ENCODE results near the gene KRIT1.

DNA sequence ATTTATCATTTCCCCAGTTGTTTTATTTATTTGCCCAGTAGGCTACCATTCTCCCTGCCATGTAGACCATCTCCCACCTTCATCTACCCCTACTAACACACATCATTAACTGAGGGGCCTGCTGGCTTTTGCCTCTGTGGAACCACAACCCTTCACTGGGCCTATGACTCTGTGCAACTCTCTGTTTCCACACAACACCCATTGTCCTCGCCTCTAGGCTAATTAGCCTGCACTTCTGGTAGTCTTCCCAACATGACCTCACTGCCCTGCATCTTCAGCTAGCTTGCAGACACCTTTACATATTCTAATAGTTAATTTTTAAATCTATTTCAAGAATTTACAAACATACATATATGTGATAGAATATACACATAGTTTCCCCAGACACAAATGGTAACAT is 7.5 kb upstream of the KRIT1 start:
- TF ChIP-seq EZH2phosphoT487 (IDR thresholded peaks at IDR 0.05; ENCODE audit: insufficient read depth, low read depth) (no peak), EZH2 (IDR thresholded peaks at IDR 0.05; ENCODE audit: insufficient read depth, poor library complexity, severe bottlenecking) (no peak)
